Endothelial cell of umbilical vein (primary cell): Measurements from ENCODE around the gene TMEM121.

ENCODE experiments used
- CTCF ChIP-seq, 2 donors: IDR thresholded peaks; 1 replicate in 1 of 2; 2 replicates in 1 of 2; pipeline ENCODE4 v1.5.1; 2011; ENCODE audit warnings: low read length in 2 of 2, mild to moderate bottlenecking in 2 of 2, moderate library complexity in 2 of 2, control low read depth in 1 of 2, inconsistent platforms in 1 of 2, low read depth in 1 of 2; ENCODE audit not compliant: insufficient read depth in 1 of 2; ENCODE audit errors: extremely low read depth in 1 of 2
- EZH2 ChIP-seq: IDR thresholded peaks from 2 replicates; pipeline ENCODE4 v1.6.1; 2012; ENCODE audit warnings: borderline replicate concordance, low read depth, mild to moderate bottlenecking, moderate library complexity, low read length, inconsistent platforms; ENCODE audit not compliant: severe bottlenecking
- GATA2 ChIP-seq: IDR thresholded peaks from 2 replicates; pipeline ENCODE4 v1.7.0; 2011; ENCODE audit warnings: low read depth, mild to moderate bottlenecking, moderate library complexity, mixed read lengths, low read length; ENCODE audit not compliant: insufficient read length, insufficient read depth
- JUN ChIP-seq: IDR thresholded peaks from 2 replicates; pipeline ENCODE4 v1.6.1; 2011; ENCODE audit warnings: borderline replicate concordance, low read depth; ENCODE audit not compliant: insufficient read length, insufficient read depth
- MYC ChIP-seq: IDR thresholded peaks from one replicate; pipeline ENCODE4 v1.6.1; 2011; ENCODE audit warnings: mild to moderate bottlenecking, low read depth, low read length
- POLR2A ChIP-seq: IDR thresholded peaks from 2 replicates; pipeline ENCODE4 v1.6.1; 2012; ENCODE audit warnings: low read depth, mild to moderate bottlenecking, control low read depth, low read length
- POLR2AphosphoS5 ChIP-seq: IDR thresholded peaks from 2 replicates; pipeline ENCODE4 v1.6.1; 2012; ENCODE audit warnings: low read depth, mild to moderate bottlenecking, control low read depth, low read length, moderate library complexity; ENCODE audit not compliant: insufficient read depth

- TF ChIP-seq CTCF (IDR thresholded peaks at IDR 0.05; ENCODE audit: extremely low read depth in 1 of 2, insufficient read depth in 1 of 2, low read depth in 1 of 2, low read length in 2 of 2) (no peak), POLR2AphosphoS5 (no peak), POLR2A (no peak), EZH2 (no peak), MYC (no peak), GATA2 (no peak), JUN (no peak)
These were observed 23.1 kb upstream of the TMEM121 start for GRCh38 chr14:105503296-105503640.
